Measurements from ENCODE around the gene HEPH.
"Not testable (repeated sequence)": the region's sequence is repeated elsewhere in the genome, so short reads cannot be mapped to it uniquely, and the experiment has no call there.

The HEPH gene

GRCh38 chrX:66203114-66203513 is 39.1 kb downstream of the HEPH start:
- DNase-seq = no peak

DNA sequence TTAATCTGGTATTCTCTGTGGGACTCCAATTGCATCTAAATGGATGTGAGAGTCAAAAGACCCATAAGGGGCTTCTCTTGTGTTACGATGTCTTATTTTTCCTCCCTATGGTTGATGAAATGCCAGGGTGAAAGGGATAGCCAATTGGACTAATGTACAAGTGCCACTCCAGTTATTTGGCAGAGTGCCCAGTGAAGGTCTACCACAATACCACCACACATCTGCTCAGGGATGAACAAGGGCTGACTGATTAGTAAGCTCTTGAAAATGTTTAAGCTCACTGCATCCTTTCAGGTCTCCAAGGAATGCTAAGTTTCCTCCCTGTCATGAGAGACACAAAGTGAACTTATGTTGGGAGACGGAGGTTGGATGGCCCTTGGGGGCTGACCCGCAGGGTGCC is 57.8 kb downstream of the HEPH start:
- DNase-seq = no peak

DNA sequence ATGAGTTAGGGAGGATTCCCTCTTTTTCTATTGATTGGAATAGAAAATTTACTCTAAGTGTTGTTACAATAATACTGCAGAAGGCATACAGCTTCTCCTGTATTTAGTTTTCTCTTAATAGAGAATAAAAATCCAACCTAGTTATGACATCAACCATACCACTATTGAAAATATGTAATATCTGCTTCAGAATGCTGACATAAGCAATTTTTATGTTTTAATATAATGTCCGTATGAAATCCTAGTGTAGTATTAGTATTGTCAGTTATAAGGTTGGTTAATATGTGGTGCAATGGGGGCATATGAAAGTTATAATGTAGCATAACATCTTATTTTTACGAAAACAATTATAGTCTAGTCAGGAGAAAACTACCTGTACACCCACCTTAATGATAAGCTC is 68.2 kb downstream of the HEPH start:
- no peak for DNase-seq

- DNase-seq = no peak
These were observed 69.2 kb downstream of the HEPH start for GRCh38 chrX:66233209-66233608.

GRCh38 chrX:66233904-66234303 is 69.9 kb downstream of the HEPH start:
- not testable (repeated sequence) for DNase-seq

DNA sequence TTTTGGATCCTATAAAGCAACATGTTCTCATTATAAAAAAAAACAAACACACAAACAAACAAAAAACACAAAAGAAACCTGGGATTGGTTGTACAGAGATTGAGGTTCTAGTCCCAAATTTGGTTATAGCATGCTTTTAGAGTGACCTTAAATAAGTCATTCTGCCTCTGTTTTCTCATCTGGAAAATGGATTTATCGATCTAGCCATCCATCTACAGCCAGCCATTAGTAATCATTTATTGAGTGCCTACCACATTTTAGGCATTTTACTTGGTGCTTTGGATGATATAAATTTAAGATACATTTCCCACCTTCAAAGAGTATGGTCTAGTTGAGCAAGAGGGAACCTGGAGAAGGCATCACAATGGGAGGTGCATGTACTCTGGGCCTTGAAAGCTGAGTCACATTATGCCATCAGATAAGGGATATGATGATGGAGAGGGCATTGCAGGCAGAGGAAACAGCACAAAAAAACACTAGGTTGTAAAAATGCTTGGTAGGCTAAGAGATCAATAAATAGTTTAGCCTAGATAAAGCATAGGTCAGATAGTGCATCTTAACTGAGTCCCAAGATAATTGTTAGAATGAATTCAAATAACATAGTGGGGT is 91.4 kb downstream of the HEPH start:
- no peak for DNase-seq

DNA sequence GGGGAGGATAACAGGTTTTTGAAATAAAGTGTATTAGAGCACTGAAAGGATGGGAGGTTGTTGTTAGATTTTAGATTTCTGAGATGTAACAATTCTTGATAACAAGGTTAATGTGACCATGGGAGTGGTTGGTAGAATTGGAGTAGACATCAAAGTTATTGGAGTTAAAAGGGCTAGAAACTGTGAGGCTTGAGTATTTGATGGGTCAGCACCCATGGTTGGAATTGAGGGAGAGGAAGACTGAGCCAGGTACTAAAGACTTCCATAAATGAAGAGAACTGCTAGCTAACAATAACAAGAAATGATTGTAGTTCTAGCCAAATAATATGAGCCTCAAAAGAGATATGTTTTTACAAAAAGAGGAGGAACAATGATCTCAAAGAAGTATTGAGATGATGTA is 98.8 kb downstream of the HEPH start:
- DNase-seq = no peak

Measured in GF-D8 (cell line).